GM12872 (cell line): ENCODE measurements around the gene CLASP1.

Experiments
- CTCF ChIP-seq: IDR thresholded peaks from 3 replicates; pipeline ENCODE4 v1.5.1; 2011; ENCODE audit warnings: low read depth, mild to moderate bottlenecking, low read length, moderate library complexity; ENCODE audit not compliant: insufficient read depth

CLASP1 gene

DNA sequence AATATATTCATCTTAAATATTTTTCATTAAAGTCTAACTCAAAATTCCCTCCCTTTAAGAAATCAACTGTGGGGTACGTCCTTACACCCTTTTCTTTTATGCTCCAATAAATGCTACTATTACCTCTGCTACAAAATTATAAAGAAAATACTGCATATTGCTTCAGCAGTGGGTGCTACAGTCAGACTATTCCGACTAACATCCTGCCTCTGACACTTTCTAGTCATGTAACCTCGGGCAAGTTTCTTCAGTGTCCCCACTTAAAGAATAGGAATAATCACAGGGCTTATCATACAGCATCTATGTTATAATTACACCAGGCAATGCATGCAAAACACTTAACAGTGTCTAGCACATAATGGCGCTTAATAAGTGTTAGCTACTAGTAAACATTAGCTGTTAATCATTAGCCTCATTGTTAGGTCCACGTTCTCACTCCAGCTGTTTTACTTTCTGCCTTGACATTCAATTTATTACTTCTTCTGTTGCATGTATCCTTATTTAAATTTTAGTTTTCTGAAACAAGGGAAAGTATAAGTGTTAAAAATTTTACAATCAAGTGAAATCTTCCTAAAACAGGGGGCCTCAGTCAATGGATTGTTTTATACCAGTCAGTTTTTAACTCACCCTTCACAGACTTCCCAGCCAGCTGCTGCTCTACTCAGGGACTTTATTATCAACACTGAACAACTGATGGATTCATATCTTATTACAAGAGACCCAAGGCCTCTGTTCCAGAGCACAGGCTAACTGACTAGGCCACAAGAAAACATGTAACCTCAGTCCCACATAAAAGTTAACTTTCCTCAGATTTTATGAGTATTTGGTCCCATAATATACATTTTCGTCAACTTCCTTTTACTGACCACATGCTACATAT, 54.0 kb downstream of the CLASP1 start:
- TF ChIP-seq CTCF: no peak

DNA sequence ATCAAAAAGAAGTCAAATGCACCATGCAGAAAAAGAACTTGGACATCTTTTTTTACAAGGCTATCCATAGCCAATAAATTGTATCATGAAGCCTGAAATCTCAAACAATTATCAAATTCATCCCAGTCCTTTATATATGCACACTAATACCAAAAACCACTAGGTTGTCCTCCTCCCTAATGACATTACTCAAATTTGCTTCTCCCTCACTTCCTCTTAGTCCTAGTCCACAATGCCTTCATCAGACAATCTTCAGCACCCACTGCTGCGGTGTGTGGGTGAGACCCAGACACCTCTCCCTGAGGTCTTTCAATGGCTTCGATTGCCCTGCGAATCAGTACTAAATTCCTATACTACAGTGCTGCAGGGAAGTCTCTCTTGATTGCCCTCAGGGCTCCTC, 58.1 kb downstream of the CLASP1 start:
- no peak for TF ChIP-seq CTCF

GRCh38 chr2:121588357-121588756, 60.9 kb downstream of the CLASP1 start:
- TF ChIP-seq CTCF: no peak

DNA sequence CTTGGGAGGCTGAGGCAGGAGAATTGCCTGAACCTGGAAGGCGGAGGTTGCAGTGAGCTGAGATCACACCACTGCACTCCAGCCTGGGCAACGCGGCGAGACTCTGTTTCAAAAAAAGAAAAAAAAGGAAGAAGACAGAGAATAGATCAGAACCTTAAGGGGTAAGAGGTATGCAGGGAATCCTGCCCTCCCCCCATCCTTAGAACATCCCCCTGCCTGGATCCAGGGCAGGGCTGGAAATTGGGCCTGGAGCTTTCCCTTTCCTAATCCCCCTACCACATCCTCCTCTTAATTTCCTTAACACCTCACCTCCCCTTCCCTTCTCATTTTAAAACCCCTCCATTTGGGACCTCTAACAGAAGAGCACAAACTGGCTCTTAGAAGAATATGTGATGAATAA, 62.1 kb downstream of the CLASP1 start:
- no peak for TF ChIP-seq CTCF

DNA sequence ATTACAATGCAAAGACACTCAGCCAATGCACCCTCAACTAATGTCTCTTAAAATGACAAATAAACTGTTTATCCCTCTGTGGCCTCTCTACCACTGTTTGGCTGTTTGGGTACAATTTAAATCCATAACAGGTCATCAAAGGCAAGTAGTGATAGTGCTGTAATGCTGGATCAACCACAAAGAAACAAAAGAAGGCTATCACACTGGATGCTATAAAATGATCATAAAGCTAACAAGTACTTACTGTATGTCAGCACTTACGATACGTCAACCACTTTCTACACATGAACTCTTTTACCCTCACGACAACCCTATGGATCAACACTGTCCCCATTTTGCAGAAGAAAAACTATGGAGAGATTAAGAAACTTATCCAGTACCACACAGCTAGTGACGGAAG, 64.5 kb downstream of the CLASP1 start:
- TF ChIP-seq CTCF: no peak

DNA sequence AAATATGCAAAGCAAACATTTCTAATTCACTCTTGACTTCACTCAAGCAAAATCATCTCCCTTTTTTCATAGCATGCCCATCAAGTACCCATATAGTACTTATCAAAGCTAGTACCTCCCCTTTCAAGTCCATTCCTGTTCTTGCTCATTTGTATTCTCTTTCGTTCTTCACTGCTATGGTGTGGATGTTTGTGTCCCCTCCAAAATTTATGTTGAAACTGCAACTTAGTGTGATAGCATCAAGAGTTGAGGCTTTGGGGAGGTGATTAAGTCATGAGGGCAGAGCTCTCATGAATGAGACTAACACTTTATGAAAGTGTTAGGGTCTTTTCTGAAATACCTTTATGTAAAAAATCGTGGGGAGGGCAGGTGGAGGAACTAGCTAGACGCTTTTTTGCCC, 65.7 kb downstream of the CLASP1 start:
- no peak for TF ChIP-seq CTCF

- no peak for TF ChIP-seq CTCF
Measured at GRCh38 chr2:121582272-121582671, 67.0 kb downstream of the CLASP1 start.

GRCh38 chr2:121579309-121579708, 70.0 kb downstream of the CLASP1 start:
- TF ChIP-seq CTCF: no peak
